Rectal smooth muscle tissue (tissue), 1 donor: ENCODE results near the gene SREBF2.

Source experiments
- H3K27ac ChIP-seq: one replicate; pipeline ENCODE4 v1.7.0; 2013; ENCODE audit warnings: low read depth, low read length, inconsistent platforms
- H3K27me3 ChIP-seq: one replicate; pipeline ENCODE4 v1.7.0; 2013; ENCODE audit warnings: low read length; ENCODE audit not compliant: control insufficient read depth, insufficient read depth
- H3K36me3 ChIP-seq: one replicate; pipeline ENCODE4 v1.7.0; 2013; ENCODE audit warnings: low read length; ENCODE audit not compliant: control insufficient read depth, insufficient read depth
- H3K4me1 ChIP-seq: one replicate; pipeline ENCODE4 v1.7.0; 2013; ENCODE audit warnings: low read length; ENCODE audit not compliant: control insufficient read depth, insufficient read depth
- H3K4me3 ChIP-seq: one replicate; pipeline ENCODE4 v1.7.0; 2013; ENCODE audit warnings: low read length
- H3K9ac ChIP-seq: one replicate; pipeline ENCODE4 v1.7.0; 2013; ENCODE audit warnings: low read length

Gene SREBF2

GRCh38 chr22:41812805-41813545 is 19.9 kb upstream of the SREBF2 start:
- H3K27ac ChIP-seq, result no peak overlapping the region
- H3K27me3 ChIP-seq, result no peaks in the 10 kb centered on the region
- no peaks in the 10 kb centered on the region for H3K4me1 ChIP-seq

DNA sequence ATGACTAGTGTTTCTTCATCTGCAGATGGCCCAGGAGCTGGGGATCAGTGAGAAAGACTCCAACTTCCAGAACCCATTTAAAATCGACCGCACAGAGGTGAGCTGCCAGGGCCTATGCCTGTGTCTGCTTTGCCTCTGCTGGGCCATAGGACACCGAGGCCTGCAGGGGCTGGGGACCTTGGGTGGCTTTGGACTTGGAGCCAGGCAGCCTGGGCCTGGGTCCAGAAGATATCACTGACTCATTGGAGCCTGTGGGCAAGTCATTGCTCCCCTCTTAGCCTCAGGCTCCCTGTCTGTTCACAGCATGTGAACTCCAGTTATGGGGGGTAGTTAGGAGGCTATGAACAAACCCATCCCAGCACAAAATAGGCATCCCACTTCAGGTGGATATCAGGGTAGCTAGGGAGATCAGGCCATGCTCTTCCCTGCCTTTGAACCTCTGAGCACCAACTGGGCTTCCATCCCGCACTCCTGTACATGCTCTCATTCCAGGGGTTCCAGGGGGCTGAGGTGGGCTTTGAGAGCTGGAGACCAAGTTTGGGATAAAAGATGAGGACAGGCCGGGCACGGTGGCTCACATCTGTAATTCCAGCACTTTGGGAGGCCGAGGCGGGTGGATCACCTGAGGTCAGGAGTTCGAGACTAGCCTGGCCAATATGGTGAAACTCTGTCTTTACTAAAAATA is 19.0 kb upstream of the SREBF2 start:
- H3K36me3 ChIP-seq, result peaks cover 8% of the 10 kb centered on the region
- H3K4me1 ChIP-seq, result no peaks in the 10 kb centered on the region
- H3K9ac ChIP-seq, result no peak overlapping the region
- H3K27ac ChIP-seq, result no peak overlapping the region
- no peak overlapping the region for H3K4me3 ChIP-seq
- H3K27me3 ChIP-seq, result no peaks in the 10 kb centered on the region

More at GRCh38 chr22:41812805-41813545, 19.9 kb upstream of the SREBF2 start:
- Histone ChIP-seq H3K36me3 (peaks cover 6% of the 10 kb centered on the region), H3K9ac (no peak overlapping the region), H3K4me3 (no peak overlapping the region)

DNA sequence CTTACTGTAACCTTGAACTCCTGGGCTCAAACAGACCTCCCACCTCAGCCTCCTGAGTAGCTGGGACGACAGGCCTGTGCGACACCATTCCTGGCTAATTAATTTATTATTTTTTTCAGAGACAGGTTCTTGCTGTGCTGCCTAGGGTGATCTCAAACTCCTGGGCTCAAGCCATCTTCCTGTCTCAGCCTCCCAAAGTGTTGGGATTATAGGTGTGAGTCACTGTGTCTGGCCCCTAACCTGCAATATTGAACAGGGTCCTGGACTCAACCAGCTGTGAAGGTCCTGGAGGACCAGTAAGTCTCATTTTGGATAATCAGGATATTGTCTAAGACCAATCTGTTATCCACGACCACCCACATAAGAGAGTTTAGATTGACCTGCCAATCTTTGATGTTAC is 17.2 kb upstream of the SREBF2 start:
- no peaks in the 10 kb centered on the region for H3K4me1 ChIP-seq
- no peak overlapping the region for H3K4me3 ChIP-seq
- no peak overlapping the region for H3K9ac ChIP-seq
- H3K27me3 ChIP-seq, result no peaks in the 10 kb centered on the region
- H3K36me3 ChIP-seq, result peaks cover 8% of the 10 kb centered on the region
- no peak overlapping the region for H3K27ac ChIP-seq

DNA sequence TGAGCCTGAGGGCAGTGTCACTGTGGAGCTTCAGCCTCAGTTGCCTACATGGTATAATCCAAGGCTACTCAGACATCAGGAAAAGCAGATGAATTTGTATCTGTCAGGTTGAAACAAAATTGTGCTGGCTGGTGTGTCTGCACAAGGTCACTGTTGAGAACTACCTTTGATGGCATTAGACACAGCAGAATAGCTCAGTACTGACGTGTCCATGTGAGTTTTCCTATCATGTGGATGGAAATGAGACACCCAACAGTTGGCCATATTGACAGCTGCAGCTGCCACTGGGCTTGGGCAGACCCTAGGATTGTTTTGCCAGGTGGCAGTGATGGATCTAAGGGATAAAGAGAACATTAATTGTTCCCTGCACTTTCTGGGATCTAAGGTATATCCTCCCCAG is 16.7 kb upstream of the SREBF2 start:
- no peak overlapping the region for H3K27ac ChIP-seq
- H3K36me3 ChIP-seq, result peaks cover 8% of the 10 kb centered on the region
- H3K4me3 ChIP-seq, result no peak overlapping the region
- no peaks in the 10 kb centered on the region for H3K4me1 ChIP-seq
- no peaks in the 10 kb centered on the region for H3K27me3 ChIP-seq
- H3K9ac ChIP-seq, result no peak overlapping the region

GRCh38 chr22:41816871-41817270 is 16.0 kb upstream of the SREBF2 start:
- Histone ChIP-seq H3K4me1 (no peaks in the 10 kb centered on the region), H3K36me3 (peaks cover 8% of the 10 kb centered on the region), H3K27ac (no peak overlapping the region), H3K27me3 (no peaks in the 10 kb centered on the region), H3K4me3 (no peak overlapping the region), H3K9ac (no peak overlapping the region)

DNA sequence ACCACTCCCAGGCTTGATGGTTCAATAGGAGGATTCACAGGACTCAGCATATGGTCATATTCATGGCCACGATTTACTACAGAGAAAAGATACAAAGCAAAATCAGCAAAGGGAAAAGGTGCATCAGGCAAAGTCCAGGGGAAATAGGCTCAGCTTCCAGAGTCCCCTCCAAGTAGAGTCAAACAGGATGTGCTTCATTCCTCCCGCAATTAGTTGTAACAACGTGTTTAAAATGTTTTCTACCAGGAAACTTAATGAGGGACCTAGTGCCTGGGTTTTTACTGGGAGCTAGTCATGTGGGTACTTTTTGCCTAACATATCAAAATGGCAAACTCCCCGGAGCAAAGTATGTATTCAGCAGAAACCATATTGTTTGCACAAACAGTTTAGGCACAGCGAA is 14.9 kb upstream of the SREBF2 start:
- Histone ChIP-seq H3K27me3 (no peaks in the 10 kb centered on the region), H3K4me3 (no peak overlapping the region), H3K36me3 (peaks cover 8% of the 10 kb centered on the region), H3K9ac (no peak overlapping the region), H3K4me1 (no peaks in the 10 kb centered on the region), H3K27ac (no peak overlapping the region)

GRCh38 chr22:41818596-41818995 is 14.3 kb upstream of the SREBF2 start:
- Histone ChIP-seq H3K27me3 (no peaks in the 10 kb centered on the region), H3K36me3 (peaks cover 8% of the 10 kb centered on the region), H3K9ac (no peak overlapping the region), H3K4me3 (no peak overlapping the region), H3K4me1 (no peaks in the 10 kb centered on the region), H3K27ac (no peak overlapping the region)

GRCh38 chr22:41819257-41819656 is 13.6 kb upstream of the SREBF2 start:
- no peak overlapping the region for H3K27ac ChIP-seq
- no peaks in the 10 kb centered on the region for H3K4me1 ChIP-seq
- H3K9ac ChIP-seq, result no peak overlapping the region
- H3K27me3 ChIP-seq, result no peaks in the 10 kb centered on the region
- no peak overlapping the region for H3K4me3 ChIP-seq
- H3K36me3 ChIP-seq, result peaks cover 8% of the 10 kb centered on the region

GRCh38 chr22:41820447-41820846 is 12.5 kb upstream of the SREBF2 start:
- Histone ChIP-seq H3K36me3 (peaks cover 8% of the 10 kb centered on the region), H3K4me1 (no peaks in the 10 kb centered on the region), H3K27ac (no peak overlapping the region), H3K27me3 (no peaks in the 10 kb centered on the region), H3K9ac (no peak overlapping the region), H3K4me3 (no peak overlapping the region)

GRCh38 chr22:41821471-41822316 is 11.2 kb upstream of the SREBF2 start:
- no peaks in the 10 kb centered on the region for H3K27me3 ChIP-seq
- peaks cover 4% of the 10 kb centered on the region for H3K36me3 ChIP-seq
- H3K4me1 ChIP-seq, result no peaks in the 10 kb centered on the region
- H3K9ac ChIP-seq, result no peak overlapping the region
- no peak overlapping the region for H3K27ac ChIP-seq
- no peak overlapping the region for H3K4me3 ChIP-seq

DNA sequence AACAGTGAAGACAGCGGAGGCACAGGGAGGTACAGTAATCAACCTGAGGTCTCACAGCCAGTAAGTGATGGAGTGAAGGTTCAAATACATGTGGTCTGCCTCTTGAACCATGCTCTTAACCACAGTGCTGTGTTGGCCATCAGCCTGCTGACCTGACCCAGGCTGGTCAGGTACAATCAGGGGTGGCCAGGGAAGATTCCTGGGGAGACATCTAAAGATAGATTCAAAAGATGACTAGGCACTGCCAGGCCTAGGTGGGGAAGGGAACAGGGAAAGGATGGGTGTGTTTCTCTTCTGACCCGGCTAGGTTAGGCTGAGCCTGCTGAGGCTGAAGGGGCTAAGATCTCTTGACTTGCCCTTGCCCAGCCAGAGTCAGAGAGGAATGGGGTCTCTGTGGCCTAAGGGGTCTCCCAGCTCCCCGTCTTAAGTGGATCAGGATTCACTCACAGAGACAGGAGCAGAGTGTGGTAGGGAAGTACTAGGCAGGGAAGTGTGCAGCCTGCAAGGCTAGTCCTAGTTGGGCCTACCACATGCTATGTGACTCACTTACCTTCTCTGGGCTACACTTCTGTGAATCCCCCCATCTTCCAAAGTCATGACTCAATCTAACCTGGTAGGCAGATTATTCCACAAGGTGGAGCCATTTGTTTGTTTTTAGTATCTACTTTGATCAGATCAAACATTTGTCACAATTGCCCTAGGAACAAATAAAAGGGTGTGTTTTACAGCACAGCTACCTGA is 10.4 kb upstream of the SREBF2 start:
- Histone ChIP-seq H3K9ac (no peak overlapping the region), H3K27ac (no peak overlapping the region), H3K36me3 (peaks cover 4% of the 10 kb centered on the region)

GRCh38 chr22:41823797-41824196 is 9.1 kb upstream of the SREBF2 start:
- Histone ChIP-seq H3K9ac (no peak overlapping the region), H3K4me3 (no peak overlapping the region), H3K27ac (no peak overlapping the region), H3K4me1 (no peaks in the 10 kb centered on the region), H3K36me3 (peaks cover 3% of the 10 kb centered on the region), H3K27me3 (no peaks in the 10 kb centered on the region)

More for the DNA sequence above, 10.4 kb upstream of the SREBF2 start:
- Histone ChIP-seq H3K27me3 (no peaks in the 10 kb centered on the region), H3K4me3 (no peak overlapping the region), H3K4me1 (no peaks in the 10 kb centered on the region)
